M059J (cell line): ENCODE data around the gene MYOM1. TPM values are rescaled to one million over a fixed set of nuclear protein-coding genes. Genes with fewer than 3 reads are reported as not detected.
A peak's percentile ranks its signal among the peaks of the same experiment; 100 is the strongest.
"Not testable (repeated sequence)": the region's sequence is repeated elsewhere in the genome, so short reads cannot be mapped to it uniquely, and the experiment has no call there.

Experiments
- DNase-seq: peaks from one replicate; pipeline ENCODE4 v3.0.0-alpha.2; 2012; ENCODE audit warnings: low read depth
- total RNA-seq: library from RNA; depleted of rRNA; stranded (reverse); fragments of >200 nt; shearing (Covaris generic); gene quantifications from 2 replicates; pipeline ENCODE4 v1.2.3, GENCODE V29; 2014

The MYOM1 gene
- total RNA-seq, 1 experiment from 2014 or later: 0.10 TPM

DNA sequence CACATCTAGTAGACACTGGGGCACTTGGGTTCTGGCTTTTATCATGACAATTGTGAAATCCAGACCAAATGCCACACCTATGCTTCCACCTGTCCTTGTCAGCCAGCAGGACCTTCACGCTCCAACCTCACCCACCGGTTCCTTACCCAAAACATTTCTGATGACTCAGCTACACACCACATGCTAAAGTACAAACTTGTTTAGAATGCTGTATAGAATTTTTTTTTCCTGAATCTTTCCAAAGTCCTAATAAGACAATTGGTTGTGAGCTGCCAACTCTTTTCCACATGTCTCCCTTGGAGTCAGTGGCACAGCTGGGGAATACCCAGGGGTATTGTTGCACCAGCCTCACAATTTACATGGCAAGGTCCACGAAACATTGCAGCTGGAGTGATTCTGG is 131.3 kb downstream of the MYOM1 start:
- DNase-seq: no peak

DNA sequence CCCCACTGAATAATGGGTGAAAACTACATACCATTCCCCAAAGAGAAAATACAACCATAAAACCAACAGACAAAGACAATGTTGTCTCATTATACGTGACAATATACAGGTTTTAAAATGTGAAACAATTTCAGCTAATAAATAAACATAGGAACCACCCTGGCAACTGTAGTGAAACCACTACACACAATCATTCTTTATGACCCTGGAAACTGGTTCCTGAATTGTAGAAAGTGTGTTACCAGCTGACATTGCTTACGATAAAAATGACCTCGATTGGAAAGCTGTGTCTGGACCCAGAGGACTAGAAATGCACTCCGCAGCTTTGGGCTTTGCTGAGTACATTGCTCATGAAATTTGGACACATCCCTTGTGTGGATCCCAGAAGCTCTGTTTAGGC is 132.9 kb downstream of the MYOM1 start:
- no peak for DNase-seq

DNA sequence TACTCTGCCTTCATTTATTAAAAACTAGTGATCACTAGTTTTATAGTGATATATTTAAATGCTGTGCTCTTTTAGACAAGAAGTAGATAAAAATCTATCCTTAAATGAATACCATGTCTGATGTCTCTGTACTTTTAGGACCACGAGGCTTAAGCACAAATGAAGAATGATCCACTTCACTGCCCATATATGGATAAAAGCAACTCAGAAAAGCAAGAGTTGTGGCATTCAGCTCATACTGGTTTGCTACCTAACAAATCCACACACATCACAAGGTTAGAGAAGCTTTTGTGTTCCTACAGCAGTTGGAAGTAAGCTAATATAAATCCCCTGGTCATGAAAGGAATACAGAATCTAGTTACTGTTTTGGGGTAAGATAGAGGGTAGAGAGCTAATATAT is 134.2 kb downstream of the MYOM1 start:
- no peak for DNase-seq

DNA sequence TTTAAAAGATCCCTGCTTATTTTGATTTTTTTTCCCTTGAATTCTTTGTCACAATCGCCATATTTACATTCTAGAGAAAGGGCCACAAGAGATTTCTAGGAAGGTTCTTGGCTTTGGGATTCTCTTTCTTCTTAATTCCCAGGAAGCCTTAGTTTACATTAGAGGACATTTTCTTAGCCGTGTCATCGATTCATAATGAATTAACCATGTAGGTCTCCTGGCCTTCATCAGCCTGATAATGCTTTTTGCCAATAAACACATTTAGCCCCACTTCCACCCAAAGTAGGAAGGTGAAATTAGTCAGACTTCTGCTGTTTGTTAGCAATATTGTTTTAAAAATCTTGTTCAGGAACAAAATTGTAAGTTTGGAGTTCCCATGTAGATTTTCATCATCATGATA is 135.6 kb downstream of the MYOM1 start:
- DNase-seq: no peak

DNA sequence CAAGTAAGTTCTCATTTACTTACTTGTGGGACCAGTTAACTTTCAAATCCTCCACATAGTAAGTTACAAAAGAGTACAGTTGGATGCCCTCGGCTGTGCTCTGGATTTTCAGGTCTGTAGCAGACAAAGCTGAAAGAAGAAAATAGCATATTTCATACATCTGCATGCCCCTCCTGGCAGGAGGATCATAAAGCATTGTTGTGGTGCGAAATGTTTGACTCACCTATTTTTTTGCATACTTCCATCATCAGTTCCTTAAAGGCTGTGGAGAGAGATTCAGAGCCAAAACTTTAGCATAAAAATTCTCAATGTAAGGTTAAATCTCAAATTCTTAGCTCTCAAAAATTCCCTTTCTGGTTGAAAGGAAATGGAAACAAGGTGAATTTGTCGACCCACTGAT is 136.0 kb downstream of the MYOM1 start:
- DNase-seq: no peak

DNA sequence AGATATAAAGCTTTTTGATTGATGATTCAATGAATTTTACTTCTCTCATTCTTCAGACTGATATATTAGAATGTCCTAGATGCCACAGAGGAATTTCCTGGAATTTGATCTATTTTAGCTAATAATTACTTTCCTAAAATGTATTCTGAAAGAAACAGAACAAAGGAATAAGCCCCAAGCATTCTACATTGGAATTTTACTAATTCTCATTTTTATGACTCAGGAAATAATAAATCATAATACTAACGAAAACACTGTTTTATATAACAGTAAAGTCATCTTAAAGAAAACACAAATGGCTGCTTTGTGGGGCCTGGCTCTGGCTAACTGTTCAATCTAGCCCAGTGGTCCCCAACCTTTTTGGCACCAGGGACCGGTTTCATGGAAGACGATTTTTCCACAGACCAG is 138.2 kb downstream of the MYOM1 start:
- DNase-seq: no peak

DNA sequence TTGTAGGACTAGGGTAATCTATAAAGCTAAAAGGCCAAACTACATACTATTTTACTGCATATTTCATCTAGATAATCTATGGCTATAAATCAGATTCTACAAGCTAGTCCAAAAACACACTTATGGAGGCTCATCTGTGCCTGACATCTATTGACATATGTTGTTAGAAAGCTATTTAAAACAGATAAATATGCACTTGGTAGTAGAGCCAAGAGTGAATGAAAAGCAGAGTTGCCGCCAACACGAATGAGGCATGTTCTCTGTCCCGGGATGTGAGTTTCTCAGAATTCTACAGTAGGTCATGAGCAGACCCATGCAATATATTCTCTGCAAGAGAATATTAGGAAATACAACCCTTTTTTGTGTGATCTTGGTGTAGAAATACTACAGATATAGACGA is 140.1 kb downstream of the MYOM1 start:
- DNase-seq: no peak

DNA sequence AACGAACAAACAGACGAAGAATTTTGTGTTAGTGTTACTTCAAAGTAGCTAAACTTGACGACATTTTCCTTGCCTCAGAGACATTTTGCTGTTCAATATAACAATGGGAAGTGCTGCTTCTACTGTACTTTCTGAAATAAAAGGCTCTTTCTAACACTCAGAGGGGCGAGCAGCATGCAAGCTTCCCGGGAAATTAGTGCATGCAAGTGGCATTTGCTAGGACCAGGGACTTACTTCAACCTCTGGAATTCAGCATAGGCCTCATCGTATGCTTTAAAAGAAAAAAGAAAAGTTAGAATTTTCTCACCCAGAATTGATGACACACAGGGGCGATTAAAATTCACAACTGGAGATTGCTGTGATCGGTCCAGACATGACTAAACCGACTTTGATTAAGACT is 144.3 kb downstream of the MYOM1 start:
- DNase-seq: no peak

DNA sequence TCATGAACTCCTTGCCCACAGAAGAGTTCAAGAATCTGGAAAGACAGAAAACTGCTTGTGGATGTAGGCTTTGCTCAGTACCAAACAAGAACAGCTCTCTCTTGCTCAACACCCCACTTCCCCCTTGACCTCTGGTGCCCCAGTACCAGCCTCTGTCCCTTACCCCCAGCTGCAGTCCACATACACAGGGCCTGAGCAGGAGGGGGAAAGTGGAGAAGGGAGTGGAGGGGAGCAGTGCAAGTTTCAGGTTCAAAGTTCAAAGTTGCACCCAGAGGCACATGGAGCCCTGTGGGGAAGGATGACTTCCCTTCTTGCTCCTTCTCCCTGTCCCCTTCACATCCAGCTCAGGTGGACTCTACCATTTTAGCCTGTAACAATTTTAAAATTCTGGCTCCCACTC is 145.7 kb downstream of the MYOM1 start:
- no peak for DNase-seq

DNA sequence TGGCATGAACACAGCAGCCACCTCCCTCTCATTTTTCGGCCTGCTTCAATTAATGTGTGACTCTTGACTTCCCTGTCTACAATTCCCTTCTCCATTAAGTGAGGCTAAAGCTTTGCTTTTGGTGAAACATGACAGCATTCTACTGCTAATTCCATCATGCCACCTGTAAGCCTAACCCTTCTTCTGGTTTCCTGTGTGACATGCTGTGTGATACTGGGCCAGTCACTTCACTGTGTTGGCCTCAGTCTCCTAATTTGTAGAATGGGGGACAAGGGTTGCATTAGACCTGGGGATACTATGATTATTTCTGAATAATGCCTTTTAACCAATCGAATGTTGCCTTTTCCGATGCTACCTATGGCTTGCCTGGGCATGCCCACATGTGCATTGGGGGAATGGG is 146.4 kb downstream of the MYOM1 start:
- not testable (repeated sequence) for DNase-seq

DNA sequence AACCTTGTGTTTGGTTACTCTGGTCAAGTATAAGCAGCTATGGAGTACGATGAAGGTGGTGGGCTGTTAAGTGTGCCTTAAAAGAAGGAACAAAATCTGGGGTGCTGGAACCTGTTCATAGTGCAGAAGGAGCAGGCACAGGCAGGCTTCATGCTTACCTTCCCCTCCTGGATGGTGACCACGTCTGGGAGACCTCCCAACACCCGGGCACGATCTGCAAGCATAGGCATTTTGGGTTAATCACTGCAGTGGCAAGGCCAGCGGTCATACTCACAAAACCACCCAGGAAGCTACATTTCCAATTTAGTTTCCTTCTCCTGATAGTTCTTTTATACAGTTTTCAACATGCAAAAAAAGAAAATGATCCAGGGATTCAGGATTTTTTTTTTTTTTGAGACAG is 148.1 kb downstream of the MYOM1 start:
- DNase-seq: no peak

DNA sequence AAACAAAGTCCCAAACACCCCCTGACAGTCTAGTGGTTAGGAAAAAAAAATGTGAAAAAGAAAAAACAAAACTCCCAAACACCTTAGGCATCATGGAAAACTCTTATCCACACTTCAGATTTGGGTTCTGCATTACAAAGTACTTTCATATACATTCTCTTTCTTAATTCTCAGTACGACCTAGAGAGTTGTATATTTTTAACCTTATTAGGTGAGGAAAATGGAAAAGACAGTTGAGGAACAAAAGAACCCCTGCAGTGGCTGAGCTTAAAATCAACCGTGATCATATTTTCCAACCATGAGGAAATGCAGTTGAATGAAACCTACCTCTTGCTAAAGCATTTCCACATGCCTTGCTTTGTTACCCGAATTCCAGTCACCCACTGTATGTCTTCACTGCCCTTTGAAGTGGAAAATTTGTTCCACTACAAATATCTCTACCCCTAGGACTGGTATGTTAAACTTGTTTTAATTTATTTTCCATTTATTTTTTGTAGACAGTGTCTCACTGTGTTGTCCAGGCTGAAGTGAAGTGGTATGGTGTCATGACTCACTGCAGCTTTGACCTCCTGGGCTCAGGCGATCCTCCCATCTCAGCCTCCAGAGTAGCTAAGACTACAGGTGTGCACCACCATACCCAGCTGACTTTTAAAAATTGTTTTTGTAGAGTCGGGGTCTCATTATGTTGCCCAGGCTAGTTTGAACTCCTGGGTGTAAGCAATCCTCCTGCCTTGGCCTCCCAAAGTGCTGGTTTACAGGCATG is 149.9 kb downstream of the MYOM1 start:
- DNase-seq: no peak

DNA sequence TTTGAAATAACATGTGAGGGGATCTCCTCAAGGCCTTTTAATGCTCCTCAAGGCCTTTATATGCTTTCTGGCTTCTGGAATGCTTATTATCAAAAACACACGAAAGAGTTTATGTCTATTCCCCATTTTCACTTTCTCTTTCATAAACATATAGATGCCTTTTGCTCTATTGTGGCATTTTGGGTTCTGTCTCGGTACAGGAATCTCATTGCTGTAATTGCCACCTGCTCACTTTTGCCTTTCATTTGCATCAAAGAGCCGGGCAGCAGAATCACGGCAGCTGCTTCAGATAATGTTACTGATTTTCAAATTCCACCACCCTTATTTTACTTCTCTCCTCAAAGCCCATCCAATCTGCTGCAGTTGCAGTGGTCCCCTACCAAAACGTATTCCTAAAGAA is 152.0 kb downstream of the MYOM1 start:
- no peak for DNase-seq

DNA sequence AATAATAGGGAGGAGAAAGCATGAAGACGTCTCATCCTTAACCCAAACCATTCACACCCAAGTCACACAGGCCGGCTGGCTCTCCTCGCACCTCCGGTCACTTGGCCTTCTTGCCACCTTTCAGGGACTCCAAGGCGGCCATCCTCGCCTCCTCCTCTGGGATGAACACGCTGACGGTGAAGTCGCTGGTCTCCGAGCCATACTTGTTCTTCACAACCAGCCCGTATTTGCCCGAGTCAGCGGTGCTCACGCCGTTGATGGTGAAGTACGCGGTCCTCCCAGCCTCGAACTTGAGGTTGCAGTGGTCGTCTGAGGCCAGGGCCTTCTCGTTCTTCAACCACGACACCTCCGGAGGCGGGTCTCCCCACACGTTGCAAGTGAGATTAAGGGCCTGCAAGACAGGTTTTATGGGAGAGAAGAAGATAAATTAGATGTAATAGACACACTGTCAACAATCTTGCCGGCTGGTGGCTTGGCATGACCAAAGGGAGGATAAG is 152.6 kb downstream of the MYOM1 start:
- no peak for DNase-seq

DNA sequence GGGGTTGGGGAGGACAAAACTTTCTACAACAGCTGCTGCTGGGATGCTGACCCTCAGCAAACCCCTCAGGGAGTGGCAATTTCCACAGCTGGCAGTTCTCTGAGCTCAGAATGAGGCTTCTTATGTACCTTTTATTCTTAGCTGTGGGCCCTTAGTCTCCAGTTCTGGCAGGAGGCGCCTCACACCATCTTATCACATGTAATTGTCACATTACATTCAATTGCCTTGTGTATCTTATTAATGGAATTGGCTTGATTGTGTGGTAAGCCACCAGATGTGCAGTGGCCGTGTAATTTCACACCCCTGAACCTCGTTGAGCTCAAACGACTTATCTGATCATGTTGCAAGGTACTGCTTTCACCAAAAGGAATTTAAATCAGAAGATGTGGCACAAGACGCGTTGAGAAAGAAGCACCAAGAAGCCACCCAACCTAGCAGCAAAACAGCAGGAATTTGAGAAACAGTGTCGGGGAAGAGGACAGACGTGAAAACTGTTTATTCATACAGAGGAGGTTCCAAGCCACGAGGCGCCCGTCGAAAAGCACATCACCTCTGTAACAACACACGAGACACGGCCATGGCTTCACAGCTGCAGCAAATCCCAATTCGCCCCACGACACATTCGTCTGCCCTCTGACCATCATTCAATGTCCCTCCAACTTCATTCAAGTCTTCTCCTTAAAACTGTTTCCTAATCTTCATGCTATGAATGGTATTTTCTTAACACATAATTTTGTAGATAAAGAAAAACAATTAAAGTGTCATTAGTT is 153.2 kb downstream of the MYOM1 start:
- DNase-seq: no peak

DNA sequence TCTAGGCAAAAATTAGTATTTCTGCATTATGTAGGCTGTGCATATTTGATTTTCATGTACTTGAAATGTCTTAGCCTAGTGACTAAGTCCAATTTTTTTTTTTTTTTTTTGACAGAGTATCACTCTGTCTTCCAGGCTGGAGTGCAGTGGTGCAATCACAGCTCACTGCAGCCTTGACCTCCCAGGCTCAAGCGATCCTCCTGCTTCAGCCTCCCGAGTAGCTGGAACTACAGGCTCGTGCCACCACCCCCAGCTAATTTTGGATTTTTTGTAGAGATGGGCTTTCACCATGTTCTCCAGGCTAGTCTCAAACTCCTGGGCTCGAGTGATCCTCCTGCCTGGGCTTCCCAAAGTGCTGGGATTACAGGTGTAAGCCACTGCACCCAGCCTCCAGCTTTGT is 156.0 kb downstream of the MYOM1 start:
- not testable (repeated sequence) for DNase-seq

DNA sequence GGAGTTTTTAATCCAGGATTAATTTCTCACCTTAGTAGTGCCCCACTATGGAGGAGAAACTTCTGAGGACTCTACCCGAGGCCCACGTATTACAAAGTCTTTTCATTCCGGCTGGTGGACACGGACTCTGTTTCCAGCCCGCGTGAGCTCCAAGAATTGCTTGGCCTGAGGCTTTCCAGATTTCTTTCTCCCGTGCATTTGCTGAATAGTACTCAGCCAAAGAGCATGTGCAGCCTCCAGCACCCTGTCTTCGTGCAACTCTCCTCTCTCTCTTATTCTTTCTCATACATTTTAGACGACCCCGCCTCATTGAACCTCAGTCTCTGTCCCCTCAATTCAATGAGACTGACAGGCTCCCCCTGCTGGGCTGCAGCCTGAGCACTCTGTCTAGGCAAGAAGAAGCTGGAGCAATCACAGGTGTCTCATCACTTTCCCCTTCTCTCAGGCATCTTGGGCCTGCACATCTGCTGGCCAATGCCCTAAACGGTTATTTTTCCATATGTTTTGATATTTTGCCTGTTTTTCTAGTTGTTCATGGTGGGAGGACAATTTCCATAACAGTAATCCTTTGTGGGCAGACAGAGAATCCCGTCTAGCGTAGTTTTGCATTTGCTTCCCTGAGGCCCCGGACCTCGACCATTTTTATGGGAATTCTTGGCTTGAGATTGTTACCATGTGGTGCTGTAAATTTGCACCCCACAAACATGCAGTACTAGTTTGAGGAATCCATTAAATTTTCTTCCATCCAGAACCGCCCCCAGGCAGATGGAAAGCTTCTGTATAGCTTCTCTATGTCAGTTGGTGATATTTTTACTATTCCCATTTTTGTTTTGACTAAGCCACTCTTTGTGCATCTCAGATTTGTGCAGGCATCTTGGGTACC is 156.7 kb downstream of the MYOM1 start:
- peak; percentile 38 for DNase-seq

DNA sequence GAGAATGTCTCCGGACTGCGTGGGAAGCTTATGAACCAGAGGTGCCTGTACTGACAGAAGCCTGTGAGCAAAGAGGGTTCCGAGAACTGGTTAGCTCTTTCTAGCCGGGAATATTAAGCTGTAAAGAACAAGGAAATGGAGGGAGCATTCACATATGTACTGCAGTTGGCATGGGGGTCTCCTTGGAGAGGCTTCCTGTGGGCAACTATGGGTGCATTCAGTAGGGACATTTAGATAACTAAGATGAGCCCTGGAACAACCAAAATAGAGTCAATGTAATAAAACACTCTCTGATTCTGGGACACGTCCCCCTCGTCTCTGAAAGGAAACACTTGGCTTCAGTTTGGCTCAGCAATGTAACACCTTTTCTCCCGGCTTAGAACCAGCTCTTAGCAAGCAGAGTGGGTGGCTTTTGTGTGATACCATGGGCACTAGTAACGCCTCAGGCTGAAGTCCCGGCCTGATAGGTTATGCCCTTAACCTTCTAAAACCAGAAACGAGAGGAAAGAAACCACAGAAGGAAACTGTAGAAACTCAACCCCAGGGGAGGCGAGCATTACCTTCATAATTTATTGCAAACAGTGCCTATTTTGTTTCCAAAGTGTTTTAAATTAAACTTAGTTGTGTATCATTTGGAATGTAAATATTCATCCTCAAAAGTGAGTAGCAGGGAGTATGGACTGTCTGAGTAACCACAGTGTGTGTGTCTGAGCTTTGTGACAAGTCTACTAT is 158.0 kb downstream of the MYOM1 start:
- peak; percentile 75 for DNase-seq

DNA sequence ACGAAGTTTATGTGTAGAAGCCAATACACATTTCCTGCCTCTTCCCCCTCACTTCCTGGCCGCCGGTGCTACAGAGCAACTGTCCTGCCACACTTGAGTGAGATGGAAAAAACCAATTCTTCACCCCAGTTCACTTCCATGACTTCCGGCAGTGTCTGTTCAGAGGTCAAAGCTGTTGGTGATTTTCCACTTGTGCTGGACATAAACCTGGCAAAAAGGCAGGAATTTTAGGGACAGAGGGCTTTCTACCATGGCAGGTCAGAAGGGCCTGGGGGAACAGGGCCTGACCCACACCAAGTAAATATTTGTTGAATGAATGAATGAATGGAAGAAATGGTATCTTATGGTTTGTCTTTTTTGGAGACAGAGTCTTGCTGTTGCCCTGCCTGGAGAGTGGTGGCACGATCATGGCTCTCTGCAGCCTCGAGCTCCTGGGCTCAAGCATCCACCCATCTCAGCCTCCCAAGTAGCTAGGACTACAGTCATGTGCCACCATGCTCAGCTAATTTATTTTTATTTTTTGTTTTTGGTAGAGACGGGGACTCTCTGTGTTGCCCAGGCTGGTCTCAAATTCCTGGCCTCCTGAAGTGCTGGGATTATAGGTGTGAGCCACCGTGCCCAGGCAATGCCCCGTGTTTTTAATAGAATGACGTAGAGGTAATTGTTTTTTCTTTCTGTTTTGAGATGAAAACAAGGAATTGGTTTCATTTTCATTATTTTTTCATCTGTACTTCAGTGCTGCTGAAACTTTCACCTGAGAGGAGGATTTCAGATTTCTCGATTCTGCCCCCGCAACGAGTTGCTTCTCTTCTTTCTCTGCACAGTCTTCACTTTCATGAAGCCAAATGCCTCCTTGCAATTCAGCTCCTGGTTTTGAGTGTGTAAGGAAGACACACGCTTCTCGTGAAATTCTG is 158.8 kb downstream of the MYOM1 start:
- peak; percentile 14 for DNase-seq

DNA sequence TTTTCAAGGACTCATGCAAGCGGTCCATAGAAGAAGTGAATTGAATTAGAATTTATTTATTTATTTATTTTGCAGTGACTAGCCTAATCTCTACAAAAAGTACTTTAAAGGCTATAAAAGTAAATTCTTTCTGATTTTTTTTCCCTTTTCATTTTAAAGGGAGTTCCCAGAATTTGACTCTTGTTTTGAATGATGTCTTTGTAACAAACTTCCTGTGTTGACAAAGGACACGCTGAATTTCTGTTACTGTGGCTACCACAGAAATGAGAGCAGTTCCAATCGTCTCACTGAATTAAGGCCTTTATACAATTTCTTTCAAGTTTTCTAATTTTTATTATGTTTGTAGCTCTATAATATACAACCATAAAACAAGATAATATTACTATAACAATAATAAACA is 160.5 kb downstream of the MYOM1 start:
- DNase-seq: no peak
